ENCODE measurements around the gene WDR72. TPM values are rescaled to one million over a fixed set of nuclear protein-coding genes. Genes with fewer than 3 reads are reported as not detected.

Gene WDR72
- total and polyA plus RNA-seq, 2 of the 4 experiments (the other 2 are of a cell fraction): not detected

- Histone ChIP-seq H3K4me2 (ENCODE audit: low read depth, low read length) (no peak overlapping the region), H2AFZ (replicated peaks; ENCODE audit: low read length, poor library complexity) (no peak overlapping the region), H3K23ac (ENCODE audit: low read depth, low read length) (no peak overlapping the region), H3K4me3 (ENCODE audit: insufficient read depth, low read depth, low read length) (no peak overlapping the region), H2AK5ac (ENCODE audit: low read depth, low read length) (no peak overlapping the region), H3K27ac (ENCODE audit: insufficient read depth, low read length) (no peak overlapping the region), H3K79me1 (ENCODE audit: low read depth in 1 of 2, low read length in 2 of 2) (no peaks in the 10 kb centered on the region), H4K8ac (ENCODE audit: low read depth in 2 of 2, low read length in 2 of 2) (no peak overlapping the region), H4K20me1 (ENCODE audit: insufficient read depth, low read length) (no peaks in the 10 kb centered on the region), H3K56ac (ENCODE audit: extremely low read depth, insufficient read depth, low read length) (no peak overlapping the region), H2BK15ac (ENCODE audit: low read depth, low read length) (no peak overlapping the region), H3K9me1 (ENCODE audit: insufficient read depth, low read length) (no peaks in the 10 kb centered on the region), H3K36me3 (ENCODE audit: control insufficient read depth, insufficient read depth, low read length) (no peaks in the 10 kb centered on the region), H2BK120ac (ENCODE audit: low read depth, low read length) (no peak overlapping the region), H4K5ac (ENCODE audit: low read depth, low read length) (no peak overlapping the region), H3K9ac (ENCODE audit: low read depth, low read length) (no peak overlapping the region), H2BK5ac (ENCODE audit: low read depth, low read length, poor library complexity, severe bottlenecking) (no peak overlapping the region), H3K4me1 (ENCODE audit: control insufficient read depth, insufficient read depth, low read length) (no peaks in the 10 kb centered on the region), H3K4ac (ENCODE audit: low read depth, low read length) (no peak overlapping the region), H4K91ac (ENCODE audit: insufficient read depth, low read depth, low read length) (no peak overlapping the region), H3K18ac (ENCODE audit: low read depth, low read length) (no peak overlapping the region), H3K9me3 (ENCODE audit: control insufficient read depth, insufficient read depth, low read length) (peaks cover 3% of the 10 kb centered on the region; the same call in 1 of the 2 replicates), H2AK9ac (replicated peaks; ENCODE audit: low read depth, low read length, poor library complexity) (no peak overlapping the region), H3K14ac (replicated peaks; ENCODE audit: low read depth, low read length) (no peak overlapping the region), H2BK20ac (ENCODE audit: low read depth, low read length) (no peak overlapping the region), H3K27me3 (ENCODE audit: control insufficient read depth, insufficient read depth, low read length) (no peaks in the 10 kb centered on the region)
- intact Hi-C loops (cut with micrococcal nuclease) (no loop called here), in situ Hi-C loops (cut with MboI; ENCODE audit: low sequenced_read_pairs) (no loop called here), dilution Hi-C loops (cut with HindIII; ENCODE audit: low sequenced_read_pairs, unreplicated experiment) (no loop called here)
- ChIA-PET CTCF (no interaction called here), POLR2A (ENCODE audit: unreplicated experiment) (no interaction called here)
- ATAC-seq (ENCODE audit: low read depth) (no peak), DNase-seq (no peak)
- WGBS, 2 experiments (ENCODE audit: extremely low coverage in 2 of 2, insufficient read length in 1 of 2): no CpG with 5 or more reads among the region's 5 CpGs
- no TSS peak for BruUV-seq (replicated peaks)
- peak; percentile 18; the same call in 1 of the 2 replicates for TF ChIP-seq CEBPB (IDR thresholded peaks at IDR 0.05; ENCODE audit: low read depth, low read length)
- no peak for TF ChIP-seq MAFK (IDR thresholded peaks at IDR 0.05; ENCODE audit: low read depth, low read length)
Measured at GRCh38 chr15:53589520-53590057, 169.9 kb downstream of the WDR72 start.

Measured in IMR-90 (cell line).